Kidney (tissue), 14 donors: ENCODE results near the gene DSCAML1. TPM values are rescaled to one million over a fixed set of nuclear protein-coding genes. Genes with fewer than 3 reads are reported as not detected.

Experiments
- DNase-seq, 5 donors: peaks; one replicate each; pipeline ENCODE4 v3.0.0-alpha.2; 2013 to 2020
- FAIRE-seq: peaks from 2 replicates; lab custom pipeline; 2012; peaks lifted over from hg19 to GRCh38; lab: Jason Lieb, UNC
- H3K27ac ChIP-seq, 2 donors: one replicate each; pipeline ENCODE4 v1.7.0; 2013; ENCODE audit warnings: low read depth in 2 of 2, low read length in 2 of 2, inconsistent platforms in 1 of 2
- H3K27me3 ChIP-seq: one replicate; pipeline ENCODE4 v1.7.1; 2013; ENCODE audit warnings: low read length, inconsistent platforms; ENCODE audit not compliant: control insufficient read depth, insufficient read depth
- H3K36me3 ChIP-seq, 3 donors: one replicate each; pipeline versions ENCODE4 v1.7.0 to v1.7.1; 2013; ENCODE audit warnings: low read length in 3 of 3, control low read depth in 1 of 3, inconsistent platforms in 1 of 3; ENCODE audit not compliant: insufficient read depth in 3 of 3, control insufficient read depth in 2 of 3
- H3K4me1 ChIP-seq, 3 donors: one replicate each; pipeline versions ENCODE4 v1.7.0 to v1.7.1; 2013; ENCODE audit warnings: low read length in 3 of 3, inconsistent platforms in 1 of 3, low read depth in 1 of 3; ENCODE audit not compliant: control insufficient read depth in 2 of 3, insufficient read depth in 2 of 3
- H3K4me3 ChIP-seq, 3 donors: one replicate each; pipeline versions ENCODE4 v1.7.0 to v1.8.1; 2013; ENCODE audit warnings: low read length in 3 of 3, control low read depth in 1 of 3, inconsistent platforms in 1 of 3
- H3K9ac ChIP-seq, 3 donors: one replicate each; pipeline versions ENCODE4 v1.7.0 to v1.7.1; 2013; ENCODE audit warnings: low read length in 3 of 3, control low read depth in 1 of 3, inconsistent platforms in 1 of 3
- H3K9me3 ChIP-seq, 3 donors: one replicate each; pipeline versions ENCODE4 v1.7.0 to v1.7.1; 2013; ENCODE audit warnings: low read length in 3 of 3, control low read depth in 1 of 3, inconsistent platforms in 1 of 3; ENCODE audit not compliant: control insufficient read depth in 2 of 3, insufficient read depth in 1 of 3
- CTCF ChIP-seq: IDR thresholded peaks from 3 replicates; pipeline ENCODE4 v1.5.1; 2012; ENCODE audit warnings: mild to moderate bottlenecking, moderate library complexity, borderline replicate concordance; ENCODE audit not compliant: insufficient read depth; ENCODE audit errors: extremely low read depth
- intact Hi-C: fragments of 100-400 bp; cut with DNase I; formaldehyde crosslinking; loops from one replicate; pipeline ENCODE4 v1.11.1; 2022
- polyA plus RNA-seq: library from polyadenylated mRNA; stranded (reverse); fragments of 350-450 nt; fragmentation: Illumina TruSeq; extraction: RNeasy Lipid Tissue Mini Kit (QIAGEN cat#74804); gene quantifications from one replicate; pipeline ENCODE4 v1.2.3, GENCODE V29; 2014; ENCODE audit warnings: low read depth, low replicate concordance; ENCODE audit not compliant: insufficient read depth
- total RNA-seq: library from RNA; stranded (reverse); fragmentation: NEBNext Ultra II Directional; extraction: Animal tissue kit (Norgen Biotek cat#: 25700); gene quantifications from one replicate; pipeline ENCODE4 v1.2.1, GENCODE V29; 2021
- donor health status: control.
- donor health status: control.
- donor health status: control.
- donor health status: control.
- donor health status: control.
- donor health status: DM: yes; HTN: yes; CAD: no.
- donor health status: Normal renal cell carcinoma (clear cell type).

Gene DSCAML1
- total and polyA plus RNA-seq, 2 donors from 2014 or later: 0.95 to 17.3 TPM

DNA sequence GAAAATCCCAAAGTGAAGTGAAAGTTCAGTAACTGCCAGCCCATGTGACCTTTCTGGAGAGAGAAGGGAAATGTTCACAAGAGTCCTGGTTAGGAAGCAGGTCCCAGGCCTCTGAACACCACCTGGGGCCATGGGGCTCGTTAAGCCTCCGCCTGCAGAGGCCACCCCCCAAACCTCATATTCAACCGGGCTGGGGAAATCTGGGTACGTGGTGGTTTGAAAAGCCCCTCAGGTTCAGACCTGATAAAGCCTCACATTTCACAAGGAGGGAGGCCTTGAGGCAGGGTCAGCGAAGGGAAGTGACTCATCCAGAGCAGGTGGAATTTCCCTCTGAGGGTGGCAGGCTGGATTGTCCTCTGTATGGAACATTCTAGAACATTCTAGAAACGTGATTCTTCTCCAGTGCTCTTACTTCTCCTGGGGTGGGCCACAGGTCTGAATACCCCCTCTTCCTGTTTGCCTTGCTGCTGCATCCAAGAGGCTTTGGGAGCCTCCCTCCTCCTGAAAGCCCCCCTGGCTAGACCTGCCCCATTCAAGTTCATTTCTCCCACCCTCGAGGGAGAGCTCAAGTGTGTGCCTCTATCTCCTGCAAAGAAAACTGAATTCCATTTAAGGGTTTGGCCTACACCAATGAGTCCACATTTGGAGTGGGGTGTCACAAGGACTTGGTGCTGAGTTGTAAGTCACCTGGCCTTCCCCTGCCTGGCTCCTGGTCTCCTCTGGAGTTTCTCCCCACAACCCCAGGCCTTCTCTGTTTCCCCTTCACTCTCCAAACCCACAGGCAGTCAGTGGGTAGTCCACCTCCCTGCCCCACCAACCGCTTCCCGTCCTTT lies 21.2 kb upstream of the DSCAML1 start:
- DNase-seq (peak in 2 of 5 donors; percentile 47 to 84), FAIRE-seq (no peak)
- Histone ChIP-seq H3K9ac (peak overlapping the region in 2 of 3 donors; percentile 13 to 81), H3K27me3 (no peaks in the 10 kb centered on the region), H3K9me3 (no peaks in the 10 kb centered on the region), H3K36me3 (peaks cover 0 to 23% (median 2%) of the 10 kb centered on the region in 3 donors), H3K4me1 (peaks cover 8 to 58% (median 51%) of the 10 kb centered on the region in 3 donors), H3K27ac (peak overlapping the region; percentile 79 to 98), H3K4me3 (no peak overlapping the region)
- intact Hi-C loops: no loop called here
- no peak for TF ChIP-seq CTCF

DNA sequence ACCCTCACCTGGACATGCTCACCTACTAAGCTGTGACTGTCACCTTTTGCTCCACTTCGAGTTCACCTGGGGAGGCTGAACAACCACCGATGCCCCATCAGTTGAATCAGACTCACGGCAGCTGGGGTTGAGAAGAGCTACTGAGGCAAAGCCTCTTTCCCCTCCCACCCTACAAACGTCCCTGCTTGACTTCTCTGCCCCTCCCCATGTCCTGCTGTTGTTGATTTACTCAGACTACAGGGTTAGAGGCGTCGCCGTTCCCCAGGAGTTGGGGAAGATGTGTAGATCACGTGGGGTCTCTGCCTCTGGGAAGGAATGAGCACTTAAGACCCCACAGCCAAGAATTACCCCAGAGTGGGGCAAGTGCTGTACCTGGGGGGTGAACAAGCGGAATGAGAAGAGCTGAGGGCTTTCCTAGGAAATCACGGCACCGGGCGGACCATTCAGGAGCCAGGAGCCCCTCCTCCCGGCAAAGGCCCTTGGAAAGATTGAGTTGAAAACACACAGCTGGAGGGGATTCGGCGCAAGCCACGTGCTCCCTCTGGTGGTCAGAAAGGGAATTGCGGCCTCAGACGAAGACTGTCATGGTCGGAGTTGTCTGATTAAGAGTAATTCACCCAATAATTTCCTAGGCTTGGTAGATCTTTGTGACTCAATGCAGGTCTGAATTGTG lies 20.5 kb upstream of the DSCAML1 start:
- peak; percentile 92 to 95 (median 94) for DNase-seq
- intact Hi-C loops: no loop called here
- Histone ChIP-seq H3K9ac (peak overlapping the region in 1 of 3 donors; percentile 81), H3K4me3 (peak overlapping the region in 2 of 3 donors; percentile 11 to 33), H3K9me3 (no peaks in the 10 kb centered on the region), H3K27ac (peak overlapping the region; percentile 79 to 98), H3K27me3 (no peaks in the 10 kb centered on the region), H3K36me3 (peaks cover 0 to 16% (median 2%) of the 10 kb centered on the region in 3 donors), H3K4me1 (peaks cover 8 to 58% (median 51%) of the 10 kb centered on the region in 3 donors)
- FAIRE-seq: no peak
- peak; percentile 99 for TF ChIP-seq CTCF

DNA sequence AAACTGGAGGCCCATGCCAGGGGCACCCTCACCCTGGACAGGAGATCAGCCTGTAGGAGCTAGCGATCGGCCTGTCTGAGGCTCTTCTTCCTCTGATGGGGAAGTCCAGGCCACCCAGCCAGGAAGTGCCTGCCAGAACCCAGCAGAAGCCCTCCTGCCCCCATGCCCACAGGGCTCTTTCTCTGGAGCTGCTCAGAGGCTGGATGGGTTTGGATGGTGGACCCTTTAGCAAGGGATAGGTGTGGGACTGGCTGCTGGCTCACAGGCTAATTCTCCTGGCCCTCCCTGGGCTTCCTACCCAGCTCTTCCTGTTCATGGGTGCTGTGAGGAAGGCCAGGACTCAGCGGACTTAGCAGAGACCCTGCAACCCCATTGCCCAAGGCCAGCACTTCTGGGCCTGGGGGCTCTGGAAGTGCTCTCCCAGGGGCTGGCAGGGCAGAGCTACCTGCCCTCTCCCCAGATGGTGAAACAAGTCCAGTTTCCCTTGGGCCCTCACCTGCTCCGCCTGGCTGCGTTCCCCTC lies 19.9 kb upstream of the DSCAML1 start:
- DNase-seq (peak in 2 of 5 donors; percentile 35 to 85), FAIRE-seq (no peak)
- intact Hi-C loops: no loop called here
- Histone ChIP-seq H3K4me1 (peaks cover 8 to 54% (median 50%) of the 10 kb centered on the region in 3 donors), H3K27me3 (no peaks in the 10 kb centered on the region), H3K4me3 (peak overlapping the region in 1 of 3 donors; percentile 33), H3K27ac (peak overlapping the region; percentile 79 to 98), H3K9ac (peak overlapping the region in 2 of 3 donors; percentile 67 to 81), H3K36me3 (peaks cover 0 to 12% (median 2%) of the 10 kb centered on the region in 3 donors), H3K9me3 (no peaks in the 10 kb centered on the region)
- TF ChIP-seq CTCF: no peak
